H9 (cell line): Measurements from ENCODE around the gene TENM4. TPM values are rescaled to one million over a fixed set of nuclear protein-coding genes. Genes with fewer than 3 reads are reported as not detected.

Experiments used
- DNase-seq: peaks from one replicate; pipeline ENCODE4 v3.0.0-alpha.2; 2017
- H2AFZ ChIP-seq: one replicate; pipeline ENCODE4 v1.6.1; 2013; ENCODE audit warnings: mild to moderate bottlenecking, low read length, control low read depth, moderate library complexity
- H2AK5ac ChIP-seq: 2 replicates; pipeline ENCODE4 v1.6.1; 2013; ENCODE audit warnings: low read length, control low read depth, mixed read lengths; ENCODE audit not compliant: insufficient read length
- H2BK120ac ChIP-seq: one replicate; pipeline ENCODE4 v1.6.1; 2013; ENCODE audit warnings: low read depth, mild to moderate bottlenecking, low read length, control low read depth, inconsistent platforms; ENCODE audit not compliant: poor library complexity, severe bottlenecking
- H2BK12ac ChIP-seq: 2 replicates; pipeline ENCODE4 v1.6.1; 2013; ENCODE audit warnings: low read length, control low read depth, mixed read lengths, low read depth; ENCODE audit not compliant: insufficient read length
- H2BK15ac ChIP-seq: 2 replicates; pipeline ENCODE4 v1.6.1; 2013; ENCODE audit warnings: low read depth, low read length, control low read depth
- H2BK20ac ChIP-seq: one replicate; pipeline ENCODE4 v1.6.1; 2013; ENCODE audit warnings: low read depth, mild to moderate bottlenecking, low read length, control low read depth, inconsistent platforms; ENCODE audit not compliant: poor library complexity, severe bottlenecking
- H2BK5ac ChIP-seq: 2 replicates; pipeline ENCODE4 v1.6.1; 2013; ENCODE audit warnings: low read length, control low read depth, mixed read lengths; ENCODE audit not compliant: insufficient read length
- H3K14ac ChIP-seq: 2 replicates; pipeline ENCODE4 v1.6.1; 2013; ENCODE audit warnings: low read length, control low read depth; ENCODE audit not compliant: insufficient read depth
- H3K18ac ChIP-seq: 2 replicates; pipeline ENCODE4 v1.6.1; 2013; ENCODE audit warnings: low read depth, mild to moderate bottlenecking, mixed read lengths, low read length, control low read depth; ENCODE audit not compliant: insufficient read length
- H3K23ac ChIP-seq: 2 replicates; pipeline ENCODE4 v1.6.1; 2013; ENCODE audit warnings: low read length, control low read depth, mixed read lengths, low read depth; ENCODE audit not compliant: insufficient read length
- H3K23me2 ChIP-seq: 2 replicates; pipeline ENCODE4 v1.6.1; 2013; ENCODE audit warnings: low read depth, mild to moderate bottlenecking, mixed read lengths, low read length, control low read depth; ENCODE audit not compliant: insufficient read length, poor library complexity, severe bottlenecking
- H3K27ac ChIP-seq: 2 replicates; pipeline ENCODE4 v1.5.1; 2013; ENCODE audit warnings: low read length, control low read depth, mixed read lengths, low read depth; ENCODE audit not compliant: insufficient read length
- H3K27me3 ChIP-seq: 2 replicates; pipeline ENCODE4 v1.6.1; 2013; ENCODE audit warnings: low read length, control low read depth, inconsistent platforms; ENCODE audit not compliant: insufficient read depth
- H3K4ac ChIP-seq: 2 replicates; pipeline ENCODE4 v1.6.1; 2013; ENCODE audit warnings: low read depth, mild to moderate bottlenecking, control low read depth, inconsistent platforms, low read length, moderate library complexity
- H3K4me1 ChIP-seq: 2 replicates; pipeline ENCODE4 v1.6.1; 2013; ENCODE audit warnings: low read length, control low read depth, inconsistent platforms; ENCODE audit not compliant: insufficient read depth
- H3K4me2 ChIP-seq: 2 replicates; pipeline ENCODE4 v1.6.1; 2013; ENCODE audit warnings: low read length, control low read depth, mixed read lengths; ENCODE audit not compliant: insufficient read length, insufficient read depth
- H3K56ac ChIP-seq: 2 replicates; pipeline ENCODE4 v1.6.1; 2013; ENCODE audit warnings: low read depth, mild to moderate bottlenecking, mixed read lengths, low read length, control low read depth; ENCODE audit not compliant: insufficient read length
- H3K79me1 ChIP-seq: 2 replicates; pipeline ENCODE4 v1.6.1; 2013; ENCODE audit warnings: low read depth, mild to moderate bottlenecking, moderate library complexity, low read length, control low read depth, inconsistent platforms; ENCODE audit not compliant: insufficient read depth, poor library complexity, severe bottlenecking
- H3K79me2 ChIP-seq: 2 replicates; pipeline ENCODE4 v1.6.1; 2013; ENCODE audit warnings: low read length, control low read depth, inconsistent platforms; ENCODE audit not compliant: insufficient read depth
- H3K9ac ChIP-seq: 2 replicates; pipeline ENCODE4 v1.6.1; 2013; ENCODE audit warnings: low read length, control low read depth, mixed read lengths; ENCODE audit not compliant: insufficient read length; ENCODE audit errors: extremely low read depth
- H3K9me3 ChIP-seq: one replicate; pipeline ENCODE4 v1.6.1; 2013; ENCODE audit warnings: low read depth, low read length, inconsistent platforms; ENCODE audit not compliant: control insufficient read depth
- H3T11ph ChIP-seq: one replicate; pipeline ENCODE4 v1.6.1; 2013; ENCODE audit warnings: mild to moderate bottlenecking, low read length, control low read depth, inconsistent platforms
- H4K20me1 ChIP-seq: one replicate; pipeline ENCODE4 v1.6.1; 2013; ENCODE audit not compliant: control insufficient read depth, insufficient read length, insufficient read depth
- H4K5ac ChIP-seq: 2 replicates; pipeline ENCODE4 v1.6.1; 2013; ENCODE audit warnings: low read depth, mild to moderate bottlenecking, mixed read lengths, low read length, control low read depth; ENCODE audit not compliant: insufficient read length
- H4K8ac ChIP-seq: replicated peaks from 2 replicates; pipeline ENCODE4 v1.6.1; 2013; ENCODE audit warnings: low read length, control low read depth, mixed read lengths, low read depth; ENCODE audit not compliant: insufficient read length
- H4K91ac ChIP-seq: 2 replicates; pipeline ENCODE4 v1.6.1; 2013; ENCODE audit warnings: low read depth, mild to moderate bottlenecking, moderate library complexity, mixed read lengths, low read length, control low read depth; ENCODE audit not compliant: insufficient read length
- H3K27ac Mint-ChIP-seq, 3 experiments: 2 replicates in 2 of 3; 3 replicates in 1 of 3; pipeline ENCODE4 v1.8.0; 2020 to 2021; ENCODE audit warnings: mixed read lengths in 3 of 3, mild to moderate bottlenecking in 1 of 3, moderate library complexity in 1 of 3
- H3K27me3 Mint-ChIP-seq: 2 replicates; pipeline ENCODE4 v1.8.0; 2021; ENCODE audit warnings: low read depth, mild to moderate bottlenecking, moderate library complexity, mixed read lengths
- H3K36me3 Mint-ChIP-seq, 3 experiments: 2 replicates in 2 of 3; 3 replicates in 1 of 3; pipeline ENCODE4 v1.8.0; 2020 to 2021; ENCODE audit warnings: low read depth in 3 of 3, mixed read lengths in 3 of 3; ENCODE audit not compliant: insufficient read depth in 1 of 3
- H3K4me1 Mint-ChIP-seq, 2 experiments: 2 replicates each; pipeline ENCODE4 v1.8.0; 2020; ENCODE audit warnings: mixed read lengths in 2 of 2
- H3K4me3 Mint-ChIP-seq, 2 experiments: 2 replicates in 1 of 2; 3 replicates in 1 of 2; pipeline ENCODE4 v1.8.0; 2020 to 2021; ENCODE audit warnings: mild to moderate bottlenecking in 2 of 2, mixed read lengths in 2 of 2, moderate library complexity in 1 of 2
- H3K9me3 Mint-ChIP-seq, 2 experiments: 2 replicates in 1 of 2; 3 replicates in 1 of 2; pipeline ENCODE4 v1.8.0; 2020; ENCODE audit warnings: mild to moderate bottlenecking in 2 of 2, mixed read lengths in 2 of 2, moderate library complexity in 1 of 2
- WGBS: extraction: QIAGEN DNeasy Blood & Tissue Kit; methylation state at CpG from one replicate; pipeline ENCODE4 v1.1.7; 2013; ENCODE audit warnings: missing lambda C conversion rate, low lambda C conversion rate, mixed read lengths; ENCODE audit not compliant: insufficient read length; ENCODE audit errors: extremely low coverage; 5-methylcytosine and 5-hydroxymethylcytosine counted together
- total RNA-seq: library from RNA; stranded (reverse); gene quantifications from 2 replicates; pipeline ENCODE4 v1.2.1, GENCODE V29; 2021
- TF ChIP-seq, protein P1 (sequence below): fragments of 200-600 bp; sonication (generic); conservative IDR thresholded peaks from 3 replicates; pipeline ENCODE4 v1.8.0; 2021; ENCODE audit warnings: antibody characterized with exemption, mild to moderate bottlenecking

The TENM4 gene
- total RNA-seq, 1 experiment from 2014 or later = 4.6 TPM

DNA sequence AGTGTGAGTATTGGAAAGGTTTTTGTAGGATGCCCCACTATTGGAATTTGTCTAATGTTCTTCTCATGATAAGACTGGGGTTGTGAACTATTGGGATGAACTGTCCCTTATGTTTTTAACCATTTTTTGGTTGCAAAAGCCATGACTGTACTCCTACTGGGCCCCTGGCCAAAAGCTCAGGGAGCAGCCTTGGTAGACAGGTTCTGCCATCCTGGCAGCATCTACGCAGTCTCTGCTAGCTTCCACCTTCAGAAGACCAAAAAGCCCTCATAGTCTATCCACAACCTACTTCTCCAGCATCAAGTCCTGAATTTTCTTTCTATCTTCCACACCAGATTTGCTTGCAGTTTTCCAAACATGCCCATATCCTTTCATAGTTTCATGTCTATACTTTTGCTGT lies 211.8 kb downstream of the TENM4 start:
- Mint-ChIP-seq H3K9me3 (no peaks in the 10 kb centered on the region), H3K4me3 (no peak overlapping the region)

More for the DNA sequence above, 211.8 kb downstream of the TENM4 start:
- H3K4me1 ChIP-seq = peaks cover 2% of the 10 kb centered on the region; the same call in 1 of the 2 replicates
- no peaks in the 10 kb centered on the region for H3K9me3 ChIP-seq
- no peak overlapping the region for H3K27ac ChIP-seq
- no peaks in the 10 kb centered on the region for H3K27me3 ChIP-seq
- no peak overlapping the region for H3K4me2 ChIP-seq
- H4K5ac ChIP-seq = no peak overlapping the region
- DNase-seq = no peak
- H4K91ac ChIP-seq = no peak overlapping the region
- no peak overlapping the region for H2AFZ ChIP-seq
- H4K20me1 ChIP-seq = no peaks in the 10 kb centered on the region
- Mint-ChIP-seq H3K36me3 (no peaks in the 10 kb centered on the region), H3K27me3 (no peaks in the 10 kb centered on the region; the same call in 1 of the 2 replicates), H3K27ac (no peak overlapping the region), H3K4me1 (peaks cover 16 to 23% of the 10 kb centered on the region in 2 experiments)
- no peak overlapping the region for H2BK120ac ChIP-seq
- no peak overlapping the region for H2BK20ac ChIP-seq
- H3K23me2 ChIP-seq = no peaks in the 10 kb centered on the region
- H2BK15ac ChIP-seq = no peak overlapping the region
- WGBS = no CpG with 5 or more reads among the region's 1 CpG
- TF ChIP-seq, protein P1, sequence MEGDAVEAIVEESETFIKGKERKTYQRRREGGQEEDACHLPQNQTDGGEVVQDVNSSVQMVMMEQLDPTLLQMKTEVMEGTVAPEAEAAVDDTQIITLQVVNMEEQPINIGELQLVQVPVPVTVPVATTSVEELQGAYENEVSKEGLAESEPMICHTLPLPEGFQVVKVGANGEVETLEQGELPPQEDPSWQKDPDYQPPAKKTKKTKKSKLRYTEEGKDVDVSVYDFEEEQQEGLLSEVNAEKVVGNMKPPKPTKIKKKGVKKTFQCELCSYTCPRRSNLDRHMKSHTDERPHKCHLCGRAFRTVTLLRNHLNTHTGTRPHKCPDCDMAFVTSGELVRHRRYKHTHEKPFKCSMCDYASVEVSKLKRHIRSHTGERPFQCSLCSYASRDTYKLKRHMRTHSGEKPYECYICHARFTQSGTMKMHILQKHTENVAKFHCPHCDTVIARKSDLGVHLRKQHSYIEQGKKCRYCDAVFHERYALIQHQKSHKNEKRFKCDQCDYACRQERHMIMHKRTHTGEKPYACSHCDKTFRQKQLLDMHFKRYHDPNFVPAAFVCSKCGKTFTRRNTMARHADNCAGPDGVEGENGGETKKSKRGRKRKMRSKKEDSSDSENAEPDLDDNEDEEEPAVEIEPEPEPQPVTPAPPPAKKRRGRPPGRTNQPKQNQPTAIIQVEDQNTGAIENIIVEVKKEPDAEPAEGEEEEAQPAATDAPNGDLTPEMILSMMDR = no peak
- no peak overlapping the region for H2BK5ac ChIP-seq
- H3K9ac ChIP-seq = no peak overlapping the region
- H3K56ac ChIP-seq = no peak overlapping the region
- no peak overlapping the region for H3K14ac ChIP-seq
- H3K23ac ChIP-seq = no peak overlapping the region
- H3K4ac ChIP-seq = no peak overlapping the region
- H3K18ac ChIP-seq = no peak overlapping the region
- no peak overlapping the region for H2BK12ac ChIP-seq
- no peak overlapping the region for H2AK5ac ChIP-seq
- no peaks in the 10 kb centered on the region for H3K79me2 ChIP-seq
- H3K79me1 ChIP-seq = no peaks in the 10 kb centered on the region
- no peak overlapping the region for H4K8ac ChIP-seq
- no peak overlapping the region for H3T11ph ChIP-seq
